BJ (cell line): ENCODE data around the gene EIF3J. TPM values are rescaled to one million over a fixed set of nuclear protein-coding genes. Genes with fewer than 3 reads are reported as not detected.

Source experiments
- CTCF ChIA-PET: fragments of 350-600 bp; formaldehyde crosslinking; extraction: SDS; loops from one replicate; lab custom pipeline; 2021; ENCODE audit warnings: antibody characterized with exemption, inconsistent platforms; lab: Yijun Ruan, JAX
- POLR2A ChIA-PET: fragments of 300-600 bp; sonication (Branson Sonifier 250); formaldehyde crosslinking; extraction: SDS; loops from one replicate; lab custom pipeline; 2021; ENCODE audit warnings: antibody characterized with exemption; lab: Charles Lee
- DNase-seq: peaks from one replicate; pipeline ENCODE4 v3.0.0-alpha.2; 2011; ENCODE audit warnings: low read depth
- H3K27me3 ChIP-seq: 2 replicates; pipeline ENCODE4 v1.6.0; 2011; ENCODE audit warnings: low read length; ENCODE audit not compliant: control insufficient read depth, insufficient read depth
- H3K36me3 ChIP-seq: 2 replicates; pipeline ENCODE4 v1.5.1; 2011; ENCODE audit warnings: low read length; ENCODE audit not compliant: control insufficient read depth, insufficient read depth
- H3K4me3 ChIP-seq: 2 replicates; pipeline ENCODE4 v1.5.1; 2011; ENCODE audit warnings: low read depth, mild to moderate bottlenecking, control low read depth, low read length
- polyA minus RNA-seq: library from RNA; depleted of rRNA, polyadenylated mRNA; stranded (reverse); fragments of >200 nt; gene quantifications from 2 replicates; pipeline ENCODE4 v1.2.3, GENCODE V29; 2011; rRNA and poly(A)+ RNA removed
- polyA plus RNA-seq: library from polyadenylated mRNA; depleted of rRNA; stranded (reverse); fragments of >200 nt; gene quantifications from 2 replicates; pipeline ENCODE4 v1.2.3, GENCODE V29; 2011; rRNA removed
- TF ChIP-seq, protein P1 (sequence below): IDR thresholded peaks from 2 replicates; pipeline ENCODE4 v1.5.1; 2011; ENCODE audit warnings: low read depth, mild to moderate bottlenecking, control low read depth, inconsistent platforms, low read length, moderate library complexity; ENCODE audit not compliant: insufficient read depth

The EIF3J gene, protein sequence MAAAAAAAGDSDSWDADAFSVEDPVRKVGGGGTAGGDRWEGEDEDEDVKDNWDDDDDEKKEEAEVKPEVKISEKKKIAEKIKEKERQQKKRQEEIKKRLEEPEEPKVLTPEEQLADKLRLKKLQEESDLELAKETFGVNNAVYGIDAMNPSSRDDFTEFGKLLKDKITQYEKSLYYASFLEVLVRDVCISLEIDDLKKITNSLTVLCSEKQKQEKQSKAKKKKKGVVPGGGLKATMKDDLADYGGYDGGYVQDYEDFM
- 22.5 and 54.4 TPM in 2 replicates for polyA plus RNA-seq
- 12.8 and 15.3 TPM in 2 replicates for polyA minus RNA-seq

- Histone ChIP-seq H3K27me3 (no peaks in the 10 kb centered on the region), H3K4me3 (peak within 1 kb of the TSS; percentile 92), H3K36me3 (no peaks in the 10 kb centered on the region)
- ChIA-PET POLR2A (interaction anchor here (0.5 to 1.2 kb wide), 5 partner anchors 9 to 786 kb away, joined by 3 to 7 read pairs (median 7); partner anchors contain the start of gene CTDSPL2), CTCF (interaction anchor here (0.7 to 1.0 kb wide), 3 partner anchors 9 to 110 kb away, joined by 3 read pairs; partner anchors contain the start of gene CTDSPL2)
- peak; percentile 77 for DNase-seq
- TF ChIP-seq, protein P1, sequence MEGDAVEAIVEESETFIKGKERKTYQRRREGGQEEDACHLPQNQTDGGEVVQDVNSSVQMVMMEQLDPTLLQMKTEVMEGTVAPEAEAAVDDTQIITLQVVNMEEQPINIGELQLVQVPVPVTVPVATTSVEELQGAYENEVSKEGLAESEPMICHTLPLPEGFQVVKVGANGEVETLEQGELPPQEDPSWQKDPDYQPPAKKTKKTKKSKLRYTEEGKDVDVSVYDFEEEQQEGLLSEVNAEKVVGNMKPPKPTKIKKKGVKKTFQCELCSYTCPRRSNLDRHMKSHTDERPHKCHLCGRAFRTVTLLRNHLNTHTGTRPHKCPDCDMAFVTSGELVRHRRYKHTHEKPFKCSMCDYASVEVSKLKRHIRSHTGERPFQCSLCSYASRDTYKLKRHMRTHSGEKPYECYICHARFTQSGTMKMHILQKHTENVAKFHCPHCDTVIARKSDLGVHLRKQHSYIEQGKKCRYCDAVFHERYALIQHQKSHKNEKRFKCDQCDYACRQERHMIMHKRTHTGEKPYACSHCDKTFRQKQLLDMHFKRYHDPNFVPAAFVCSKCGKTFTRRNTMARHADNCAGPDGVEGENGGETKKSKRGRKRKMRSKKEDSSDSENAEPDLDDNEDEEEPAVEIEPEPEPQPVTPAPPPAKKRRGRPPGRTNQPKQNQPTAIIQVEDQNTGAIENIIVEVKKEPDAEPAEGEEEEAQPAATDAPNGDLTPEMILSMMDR, result no peak
Measured at GRCh38 chr15:44536962-44537734, at the start of gene EIF3J. TSS of gene EIF3J (plus strand) at chr15:44537147. CDS start at chr15:44537195, 48 bp downstream.

DNA sequence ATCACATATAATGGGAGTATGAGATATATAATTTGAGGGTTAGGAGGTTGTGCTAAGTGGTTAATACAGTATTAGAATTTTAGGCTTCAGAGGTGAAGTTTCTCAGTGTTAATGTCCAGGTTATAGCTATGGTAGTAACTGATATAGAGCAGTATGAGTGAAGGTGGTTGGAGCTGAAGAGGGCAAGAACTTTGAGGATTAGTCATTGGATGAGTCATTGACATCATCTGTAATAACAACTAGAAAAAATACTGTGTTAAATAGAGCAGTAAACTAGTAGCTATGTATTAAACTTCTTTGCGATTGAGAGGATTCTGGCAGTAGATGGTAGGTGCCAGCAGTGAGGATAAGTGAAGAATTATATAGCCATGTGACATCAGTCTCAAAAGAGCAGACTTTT, 47.5 kb upstream of the EIF3J start:
- Histone ChIP-seq H3K36me3 (peaks cover 5% of the 10 kb centered on the region), H3K27me3 (no peaks in the 10 kb centered on the region), H3K4me3 (no peak overlapping the region)
- DNase-seq, result peak; percentile 64
- ChIA-PET POLR2A (no interaction called here), CTCF (interaction anchor here (1.0 kb wide), 1 partner anchor 9 kb away, joined by 3 read pairs; no protein-coding TSS in a partner anchor)
- TF ChIP-seq, protein P1, result no peak

DNA sequence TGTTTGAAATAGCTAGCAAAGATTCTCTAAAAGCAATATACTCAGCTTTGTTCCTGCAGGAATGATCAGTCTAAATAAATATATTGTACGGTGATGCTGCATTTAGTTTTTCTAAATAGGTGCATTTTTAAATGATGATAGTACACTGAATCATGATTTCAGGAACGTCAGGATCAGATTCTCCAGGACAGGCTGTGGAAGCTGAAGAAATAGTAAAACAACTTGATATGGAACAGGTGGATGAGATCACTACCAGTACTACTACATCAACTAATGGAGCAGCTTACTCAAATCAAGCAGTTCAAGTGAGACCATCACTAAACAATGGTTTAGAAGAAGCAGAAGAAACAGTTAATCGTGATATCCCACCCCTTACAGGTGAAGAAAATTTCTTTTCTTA, 46.3 kb upstream of the EIF3J start:
- CTCF ChIA-PET, result interaction anchor here (2.1 kb wide), 1 partner anchor 11 kb away, joined by 7 read pairs; no protein-coding TSS in a partner anchor
- H3K36me3 ChIP-seq, result peaks cover 3% of the 10 kb centered on the region

GRCh38 chr15:44492040-44492439, 44.9 kb upstream of the EIF3J start:
- Histone ChIP-seq H3K36me3 (peaks cover 6% of the 10 kb centered on the region), H3K4me3 (no peak overlapping the region), H3K27me3 (no peaks in the 10 kb centered on the region)
- no peak for DNase-seq
- TF ChIP-seq, protein P1, result no peak
- ChIA-PET POLR2A (no interaction called here), CTCF (interaction anchor here (2.1 kb wide), 1 partner anchor 9 kb away, joined by 7 read pairs; no protein-coding TSS in a partner anchor)

More for the DNA sequence above, 46.3 kb upstream of the EIF3J start:
- DNase-seq, result no peak
- POLR2A ChIA-PET, result interaction anchor here (0.6 kb wide), 1 partner anchor 38 kb away, joined by 8 read pairs; no protein-coding TSS in a partner anchor
- Histone ChIP-seq H3K27me3 (no peaks in the 10 kb centered on the region), H3K4me3 (no peak overlapping the region)
- TF ChIP-seq, protein P1, result no peak
